Activated CD8-positive, alpha-beta memory T cell treated with anti-CD3 and anti-CD28 coated beads for 48 hours (primary cell): ENCODE measurements around the gene CDKN2B-AS1.
A peak's percentile ranks its signal among the peaks of the same experiment; 100 is the strongest.

Source experiments
- DNase-seq, 3 experiments: peaks; one replicate each; pipeline ENCODE4 v3.0.0-alpha.2; 2020; ENCODE audit warnings: low read depth in 2 of 3, low spot score in 2 of 3

CDKN2B-AS1 gene

GRCh38 chr9:21982861-21983560, 11.6 kb upstream of the CDKN2B-AS1 start:
- DNase-seq, result no peak

GRCh38 chr9:21983561-21983935, 11.0 kb upstream of the CDKN2B-AS1 start:
- DNase-seq, result no peak

- DNase-seq, result no peak
These were observed 10.5 kb upstream of the CDKN2B-AS1 start for GRCh38 chr9:21984101-21984500.

DNA sequence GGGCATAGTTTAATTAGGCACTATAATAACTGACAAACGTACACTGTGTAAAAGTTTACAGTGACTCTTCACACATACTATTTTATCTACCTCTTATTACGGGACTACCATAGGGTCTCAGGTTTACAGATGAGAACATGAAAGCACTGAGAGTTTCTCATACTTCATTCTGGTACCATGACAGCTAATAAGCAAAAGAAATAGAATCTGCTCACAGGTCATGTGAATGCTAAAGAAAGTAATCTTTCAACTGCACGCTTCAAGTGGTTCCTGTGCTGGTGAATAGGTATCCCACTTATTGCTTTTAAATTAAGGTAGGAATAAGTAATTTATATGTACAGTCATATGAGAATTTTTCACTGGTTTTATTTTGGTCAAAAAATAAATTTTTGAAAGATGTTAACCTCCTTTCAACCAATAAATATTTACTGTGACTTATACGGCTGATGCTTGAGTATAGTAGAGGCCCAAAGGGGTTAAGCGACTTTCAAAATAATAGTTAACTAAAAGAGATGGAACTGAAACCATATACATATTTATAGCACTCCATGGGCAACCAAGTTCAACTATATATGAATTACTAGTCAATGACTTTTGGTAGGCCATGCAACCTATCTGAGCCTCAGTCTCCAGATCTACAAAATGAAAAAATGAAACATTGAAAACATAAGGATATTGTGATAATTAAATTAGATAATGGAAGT, 8.5 kb upstream of the CDKN2B-AS1 start:
- no peak for DNase-seq

DNA sequence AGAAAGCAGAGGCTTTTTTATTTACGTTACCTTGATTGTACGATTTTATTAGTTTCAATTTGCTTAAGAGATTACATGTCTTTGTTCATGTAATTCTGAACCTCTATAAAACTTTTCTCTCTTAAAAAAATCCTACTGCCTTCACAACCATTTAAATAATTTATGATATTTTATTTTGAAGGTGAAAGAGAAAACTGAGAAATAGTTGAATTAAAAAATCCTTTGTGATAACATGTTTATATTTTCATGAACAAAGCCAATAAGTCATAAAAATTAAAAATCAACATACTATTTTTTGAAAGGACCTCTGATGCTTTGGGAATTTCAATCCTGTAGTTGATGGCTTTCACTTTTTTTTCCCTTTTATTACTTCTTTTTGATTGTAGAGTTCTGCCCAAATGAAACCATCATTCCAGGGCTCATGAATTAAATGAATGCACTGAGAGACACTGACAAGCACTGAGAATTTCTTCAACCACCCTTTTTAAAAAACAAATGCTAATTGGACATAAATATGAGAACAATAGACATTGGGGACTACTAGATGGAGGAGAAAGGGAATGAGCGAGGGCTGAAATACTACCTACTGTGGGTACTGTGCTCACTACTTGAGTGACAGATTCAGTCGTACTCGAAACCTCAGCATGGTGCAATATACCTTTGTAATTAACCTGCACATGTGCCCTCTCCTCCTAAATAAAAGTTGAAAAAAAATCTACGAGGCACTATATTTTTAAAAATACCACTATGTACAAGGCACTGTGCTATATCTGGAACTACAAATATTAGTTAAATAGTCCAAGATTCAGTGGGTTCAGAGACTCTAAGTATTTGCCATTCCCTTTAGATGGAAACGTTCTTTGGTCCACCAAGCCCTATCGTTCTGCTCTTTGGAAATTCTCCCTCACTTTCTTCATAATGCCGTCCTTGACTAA, 6.3 kb upstream of the CDKN2B-AS1 start:
- DNase-seq, result no peak

DNA sequence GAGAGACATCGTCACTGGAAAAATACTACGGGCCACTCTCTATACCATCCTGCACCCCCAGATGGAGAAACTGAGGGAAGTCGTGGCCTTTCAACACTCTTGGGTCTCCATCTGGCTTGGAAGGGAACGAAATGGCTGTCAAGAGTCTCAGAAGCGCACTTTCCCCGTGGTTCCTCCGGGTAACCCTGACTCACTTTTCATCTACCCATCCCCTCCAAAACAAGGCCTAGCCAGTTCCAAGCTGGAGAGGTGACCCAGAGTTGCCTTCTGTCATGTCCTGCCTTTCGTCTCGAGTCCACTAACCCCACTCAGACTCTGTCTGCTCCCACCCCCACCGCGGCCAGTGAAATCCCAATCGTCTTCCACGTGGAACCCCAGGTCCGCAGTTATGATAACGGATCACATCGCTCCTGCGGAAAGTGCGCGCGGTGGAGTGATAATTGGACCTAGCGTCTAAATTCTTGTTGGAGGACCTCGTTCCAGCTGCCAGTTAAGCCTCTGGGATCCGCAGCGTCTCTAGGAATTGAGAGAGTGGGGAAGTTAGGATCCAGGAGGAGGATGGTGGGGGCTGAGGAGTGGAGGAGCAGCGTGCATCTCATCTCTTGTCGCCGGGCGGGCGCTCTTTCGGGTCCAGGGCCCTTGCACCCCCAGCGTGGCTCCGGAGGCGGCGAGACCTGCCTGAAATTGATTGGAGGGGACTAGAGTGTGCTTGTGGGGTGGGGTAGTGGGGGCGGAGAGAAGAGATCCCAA, 5.0 kb upstream of the CDKN2B-AS1 start:
- no peak for DNase-seq

DNA sequence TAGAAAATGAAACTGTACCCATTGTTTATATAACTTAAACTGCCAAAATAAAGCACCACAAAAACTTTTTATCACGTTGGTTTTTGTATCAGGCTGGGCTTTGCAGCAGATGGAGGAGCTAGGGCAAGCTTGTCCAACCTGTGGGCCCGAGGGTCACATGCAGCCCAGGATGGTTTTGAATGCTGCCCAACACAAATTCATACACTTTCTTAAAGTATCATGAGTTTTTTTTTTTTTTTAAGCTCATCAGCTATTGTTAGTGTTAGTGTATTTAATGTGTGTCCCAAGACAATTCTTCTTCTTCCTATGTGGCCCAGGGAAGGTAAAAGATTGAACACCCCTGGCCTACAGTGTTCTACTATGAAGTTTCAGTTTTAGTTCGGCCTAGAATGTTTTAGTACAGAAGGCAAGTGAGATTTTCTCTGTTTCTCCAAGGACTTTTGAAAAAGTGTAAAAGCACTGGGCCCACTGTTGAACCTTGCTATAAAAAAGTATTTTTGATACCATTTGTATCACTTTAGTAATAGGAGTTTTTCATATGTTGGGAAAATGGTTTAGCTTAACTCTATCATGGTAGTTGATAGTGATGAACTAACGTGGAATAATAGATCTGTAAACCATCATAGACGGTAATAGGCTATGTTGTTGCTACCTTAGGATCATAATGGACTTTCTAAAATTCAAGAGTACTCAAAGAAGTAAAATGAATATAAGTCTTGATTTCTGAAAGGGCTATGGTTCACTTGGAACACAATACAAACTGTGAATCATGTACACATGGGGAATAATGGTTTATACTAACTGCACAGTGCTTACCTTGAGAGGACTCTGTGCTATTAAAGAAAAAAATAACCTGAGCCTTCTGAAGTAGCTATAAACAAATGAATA, 3.3 kb upstream of the CDKN2B-AS1 start:
- DNase-seq, result no peak

DNA sequence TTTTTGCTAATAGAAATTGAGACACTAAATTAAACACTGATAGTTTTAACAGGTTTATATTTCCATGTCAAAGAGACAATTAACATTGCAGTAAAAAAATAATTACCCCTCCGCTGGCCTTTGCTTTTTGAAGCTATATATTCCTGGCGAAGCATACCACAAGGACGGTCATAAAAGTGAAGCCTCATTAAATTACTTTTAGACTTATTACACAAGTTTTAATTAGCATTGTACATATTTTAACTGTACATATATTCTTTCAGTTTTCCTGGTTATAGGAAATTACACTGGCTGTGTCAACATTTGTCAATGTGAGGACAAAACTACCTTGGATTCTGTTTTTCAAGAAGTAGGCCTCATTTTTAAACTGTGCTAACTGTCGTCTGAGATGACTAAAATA, 1.6 kb upstream of the CDKN2B-AS1 start:
- no peak for DNase-seq

DNA sequence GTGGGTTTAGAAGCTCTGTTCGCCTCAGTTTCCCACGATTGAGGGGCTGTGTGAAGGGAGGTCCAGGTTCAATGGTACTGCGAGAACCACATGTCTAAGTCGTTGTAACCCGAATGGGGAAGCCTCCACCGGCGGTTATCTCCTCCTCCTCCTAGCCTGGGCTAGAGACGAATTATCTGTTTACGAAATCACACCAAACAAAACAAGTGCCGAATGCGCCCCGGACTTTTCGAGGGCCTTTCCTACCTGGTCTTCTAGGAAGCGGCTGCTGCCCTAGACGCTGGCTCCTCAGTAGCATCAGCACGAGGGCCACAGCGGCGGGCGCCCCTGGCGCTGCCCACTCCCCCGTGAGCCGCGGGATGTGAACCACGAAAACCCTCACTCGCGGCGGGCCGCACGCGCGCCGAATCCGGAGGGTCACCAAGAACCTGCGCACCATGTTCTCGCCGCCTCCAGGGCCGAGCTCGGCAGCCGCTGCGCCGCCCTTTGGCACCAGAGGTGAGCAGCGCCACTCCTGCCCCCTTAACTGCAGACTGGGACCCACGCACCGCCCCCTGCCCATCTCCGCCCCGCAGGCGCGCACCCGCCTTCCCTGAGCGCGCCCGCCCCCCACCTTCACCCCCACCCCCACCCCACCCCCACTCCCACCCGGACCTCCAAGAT, 567 bp upstream of the CDKN2B-AS1 start, which contains the start of gene CDKN2A:
Gene CDKN2A, minus strand, starts transcription at position 500 of the 663 bp plus-strand sequence.
- DNase-seq, result no peak

- peak in 1 of 3 experiments; percentile 12 for DNase-seq
These were observed 545 bp downstream of the CDKN2B-AS1 start for GRCh38 chr9:21995006-21995665.

- DNase-seq, result peak in 1 of 3 experiments; percentile 7
These were observed 1.2 kb downstream of the CDKN2B-AS1 start for GRCh38 chr9:21995666-21996398.

- no peak for DNase-seq
These were observed 1.8 kb downstream of the CDKN2B-AS1 start for GRCh38 chr9:21996438-21996837.

GRCh38 chr9:21996858-21997257, 2.3 kb downstream of the CDKN2B-AS1 start:
- no peak for DNase-seq

DNA sequence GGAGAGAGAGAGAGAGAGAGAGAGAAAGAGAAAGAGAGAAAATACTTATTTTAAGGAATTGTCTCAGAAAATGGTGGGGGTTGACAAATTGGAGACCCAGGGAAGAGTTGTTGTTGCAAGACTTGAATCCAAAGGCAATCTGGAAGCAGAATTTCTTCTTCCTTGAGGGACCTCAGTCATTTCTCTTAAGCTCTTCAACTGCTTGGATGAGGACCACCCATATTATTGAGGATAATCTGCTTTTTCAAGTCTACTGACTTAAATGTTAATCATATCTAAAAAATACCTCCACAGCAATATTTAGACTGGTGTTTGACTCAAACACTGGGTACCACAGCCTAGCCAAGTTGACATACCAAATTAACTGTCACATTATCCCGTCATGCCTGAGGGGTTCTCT, 2.9 kb downstream of the CDKN2B-AS1 start:
- DNase-seq, result no peak

DNA sequence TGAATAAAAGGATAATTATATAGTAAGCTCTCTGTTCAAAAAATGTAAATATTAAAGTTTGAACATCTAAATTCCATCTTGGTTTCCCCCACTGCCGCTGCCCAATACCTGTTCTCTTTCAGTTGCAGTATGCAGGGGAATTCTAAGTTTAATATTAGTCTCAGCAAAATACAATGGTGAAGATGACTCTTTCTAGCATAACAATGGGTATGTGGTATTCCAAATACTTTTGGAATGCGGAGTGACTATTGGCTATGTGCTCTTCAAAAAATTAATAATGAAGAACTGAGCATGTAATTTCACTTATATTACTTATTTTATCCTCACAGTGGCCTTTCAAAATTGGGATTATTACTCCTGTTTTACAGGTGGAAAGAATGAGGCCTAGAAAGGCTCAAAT, 3.4 kb downstream of the CDKN2B-AS1 start:
- DNase-seq, result no peak

DNA sequence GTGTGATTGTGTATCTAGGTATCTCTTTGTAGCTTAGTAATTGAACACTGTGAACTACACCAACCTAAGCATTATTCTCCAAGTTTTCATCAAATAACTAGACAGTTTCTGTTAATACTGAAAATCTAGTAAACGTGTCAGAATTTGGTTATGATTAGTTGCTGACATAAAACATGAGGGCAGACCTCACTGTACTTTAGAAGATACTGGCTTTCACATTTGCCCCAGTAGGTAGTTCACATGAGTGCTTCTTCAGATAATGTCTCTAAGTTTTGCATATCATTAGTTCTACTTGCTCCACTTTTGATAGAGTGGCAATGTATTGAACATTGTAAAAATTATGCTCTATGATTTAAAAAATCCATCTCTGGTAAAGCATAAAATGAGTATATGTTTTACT, 7.4 kb downstream of the CDKN2B-AS1 start:
- DNase-seq, result no peak

GRCh38 chr9:22005021-22005701, 10.6 kb downstream of the CDKN2B-AS1 start:
- no peak for DNase-seq
